ENCODE results near the gene EPHB2.

Gene EPHB2

GRCh38 chr1:22807340-22807739 lies 96.7 kb downstream of the EPHB2 start:
- H3K27me3 Mint-ChIP-seq = peaks cover 17 to 28% of the 10 kb centered on the region in 2 donors
- H3K9me3 Mint-ChIP-seq = no peaks in the 10 kb centered on the region
- no peak for ATAC-seq (replicated peaks)
- no peaks in the 10 kb centered on the region for H3K36me3 Mint-ChIP-seq
- no peak for DNase-seq
- H3K4me3 Mint-ChIP-seq = no peak overlapping the region
- H3K4me1 Mint-ChIP-seq = peaks cover 0 to 7% of the 10 kb centered on the region in 2 donors
- no peak overlapping the region for H3K27ac Mint-ChIP-seq

- Mint-ChIP-seq H3K4me3 (no peak overlapping the region), H3K4me1 (peaks cover 0 to 7% of the 10 kb centered on the region in 2 donors), H3K9me3 (no peaks in the 10 kb centered on the region), H3K36me3 (no peaks in the 10 kb centered on the region), H3K27ac (no peak overlapping the region), H3K27me3 (peaks cover 14 to 23% of the 10 kb centered on the region in 2 donors)
- no peak for ATAC-seq (replicated peaks)
- DNase-seq = no peak
Observed at GRCh38 chr1:22808186-22808675, 97.6 kb downstream of the EPHB2 start.

- H3K4me3 Mint-ChIP-seq = no peak overlapping the region
- H3K4me1 Mint-ChIP-seq = peaks cover 0 to 7% of the 10 kb centered on the region in 2 donors
- no peak for ATAC-seq (replicated peaks)
- DNase-seq = no peak
- H3K27ac Mint-ChIP-seq = no peak overlapping the region
- H3K27me3 Mint-ChIP-seq = peaks cover 12 to 23% of the 10 kb centered on the region in 2 donors
- no peaks in the 10 kb centered on the region for H3K36me3 Mint-ChIP-seq
- H3K9me3 Mint-ChIP-seq = no peaks in the 10 kb centered on the region
Observed at GRCh38 chr1:22808676-22809483, 98.2 kb downstream of the EPHB2 start.

- DNase-seq = no peak
- H3K27ac Mint-ChIP-seq = no peak overlapping the region
Observed at GRCh38 chr1:22809783-22810182, 99.1 kb downstream of the EPHB2 start.

GRCh38 chr1:22810378-22810777 lies 99.7 kb downstream of the EPHB2 start:
- no peak for ATAC-seq (replicated peaks)
- H3K4me1 Mint-ChIP-seq = peaks cover 0 to 7% of the 10 kb centered on the region in 2 donors
- no peak overlapping the region for H3K4me3 Mint-ChIP-seq
- no peak overlapping the region for H3K27ac Mint-ChIP-seq
- no peaks in the 10 kb centered on the region for H3K9me3 Mint-ChIP-seq
- no peaks in the 10 kb centered on the region for H3K36me3 Mint-ChIP-seq
- DNase-seq = no peak
- peaks cover 4 to 11% of the 10 kb centered on the region in 2 donors for H3K27me3 Mint-ChIP-seq

More at GRCh38 chr1:22809783-22810182, 99.1 kb downstream of the EPHB2 start:
- ATAC-seq (replicated peaks) = no peak
- no peaks in the 10 kb centered on the region for H3K36me3 Mint-ChIP-seq
- H3K9me3 Mint-ChIP-seq = no peaks in the 10 kb centered on the region
- no peak overlapping the region for H3K4me3 Mint-ChIP-seq
- peaks cover 10 to 17% of the 10 kb centered on the region in 2 donors for H3K27me3 Mint-ChIP-seq
- peaks cover 0 to 7% of the 10 kb centered on the region in 2 donors for H3K4me1 Mint-ChIP-seq

- H3K4me3 Mint-ChIP-seq = no peak overlapping the region
- peaks cover 0 to 9% of the 10 kb centered on the region in 2 donors for H3K27me3 Mint-ChIP-seq
- DNase-seq (no peak), ATAC-seq (replicated peaks) (no peak)
- no peaks in the 10 kb centered on the region for H3K9me3 Mint-ChIP-seq
- H3K4me1 Mint-ChIP-seq = peaks cover 0 to 7% of the 10 kb centered on the region in 2 donors
- H3K27ac Mint-ChIP-seq = no peak overlapping the region
- no peaks in the 10 kb centered on the region for H3K36me3 Mint-ChIP-seq
Observed at GRCh38 chr1:22812092-22812880, 101.6 kb downstream of the EPHB2 start.

- ATAC-seq (replicated peaks) = no peak
- H3K27me3 Mint-ChIP-seq = peaks cover 0 to under 1% of the 10 kb centered on the region in 2 donors
- no peaks in the 10 kb centered on the region for H3K9me3 Mint-ChIP-seq
- H3K27ac Mint-ChIP-seq = no peak overlapping the region
- peaks cover 0 to 7% of the 10 kb centered on the region in 2 donors for H3K4me1 Mint-ChIP-seq
- H3K36me3 Mint-ChIP-seq = no peaks in the 10 kb centered on the region
- DNase-seq = no peak
- H3K4me3 Mint-ChIP-seq = no peak overlapping the region
Observed at GRCh38 chr1:22812993-22813790, 102.6 kb downstream of the EPHB2 start.

GRCh38 chr1:22814176-22815042 lies 103.8 kb downstream of the EPHB2 start:
- ATAC-seq (replicated peaks) (peak in 1 of 2 donors; percentile 16), DNase-seq (no peak)
- H3K4me3 Mint-ChIP-seq = no peak overlapping the region
- H3K36me3 Mint-ChIP-seq = no peaks in the 10 kb centered on the region
- H3K27me3 Mint-ChIP-seq = peaks cover 10 to 13% of the 10 kb centered on the region in 2 donors
- H3K27ac Mint-ChIP-seq = no peak overlapping the region
- no peaks in the 10 kb centered on the region for H3K9me3 Mint-ChIP-seq
- peaks cover 0 to 7% of the 10 kb centered on the region in 2 donors for H3K4me1 Mint-ChIP-seq

GRCh38 chr1:22815043-22815365 lies 104.4 kb downstream of the EPHB2 start:
- H3K27me3 Mint-ChIP-seq = peaks cover 10 to 13% of the 10 kb centered on the region in 2 donors
- no peak for DNase-seq
- H3K9me3 Mint-ChIP-seq = no peaks in the 10 kb centered on the region
- H3K4me1 Mint-ChIP-seq = peaks cover 0 to 7% of the 10 kb centered on the region in 2 donors
- no peak overlapping the region for H3K27ac Mint-ChIP-seq
- ATAC-seq (replicated peaks) = no peak
- no peak overlapping the region for H3K4me3 Mint-ChIP-seq
- no peaks in the 10 kb centered on the region for H3K36me3 Mint-ChIP-seq

- ATAC-seq (replicated peaks) = no peak
- Mint-ChIP-seq H3K9me3 (no peaks in the 10 kb centered on the region), H3K27ac (no peak overlapping the region), H3K27me3 (peaks cover 10 to 13% of the 10 kb centered on the region in 2 donors), H3K36me3 (no peaks in the 10 kb centered on the region), H3K4me1 (peaks cover 0 to 4% of the 10 kb centered on the region in 2 donors), H3K4me3 (no peak overlapping the region)
- DNase-seq = no peak
Observed at GRCh38 chr1:22815421-22816066, 104.9 kb downstream of the EPHB2 start.

- H3K36me3 Mint-ChIP-seq = no peaks in the 10 kb centered on the region
- H3K9me3 Mint-ChIP-seq = no peaks in the 10 kb centered on the region
- H3K4me3 Mint-ChIP-seq = no peak overlapping the region
- peaks cover 10 to 13% of the 10 kb centered on the region in 2 donors for H3K27me3 Mint-ChIP-seq
- no peak overlapping the region for H3K27ac Mint-ChIP-seq
- peaks cover 0 to 2% of the 10 kb centered on the region in 2 donors for H3K4me1 Mint-ChIP-seq
- no peak for DNase-seq
- no peak for ATAC-seq (replicated peaks)
Observed at GRCh38 chr1:22816067-22816775, 105.6 kb downstream of the EPHB2 start.

- H3K9me3 Mint-ChIP-seq = no peaks in the 10 kb centered on the region
- peaks cover 10 to 13% of the 10 kb centered on the region in 2 donors for H3K27me3 Mint-ChIP-seq
- H3K4me3 Mint-ChIP-seq = no peak overlapping the region
- H3K36me3 Mint-ChIP-seq = no peaks in the 10 kb centered on the region
- peaks cover 0 to 2% of the 10 kb centered on the region in 2 donors for H3K4me1 Mint-ChIP-seq
- ATAC-seq (replicated peaks) (no peak), DNase-seq (no peak)
- H3K27ac Mint-ChIP-seq = no peak overlapping the region
Observed at GRCh38 chr1:22816803-22817202, 106.2 kb downstream of the EPHB2 start.
